GM18951 (cell line): Measurements from ENCODE around the gene ALS2CL.

Source experiments
- POLR2A ChIP-seq: IDR thresholded peaks from 4 replicates; pipeline ENCODE4 v1.6.1; 2011; ENCODE audit warnings: mild to moderate bottlenecking; ENCODE audit not compliant: insufficient read length, insufficient read depth; ENCODE audit errors: extremely low read depth
- in situ Hi-C: fragments of 300-500 bp; cut with MboI; formaldehyde crosslinking; loops from one replicate; pipeline ENCODE4 v1.12.0; 2022; ENCODE audit warnings: low sequenced_read_pairs, mixed read lengths, inconsistent platforms; ENCODE audit not compliant: unreplicated experiment

ALS2CL gene

DNA sequence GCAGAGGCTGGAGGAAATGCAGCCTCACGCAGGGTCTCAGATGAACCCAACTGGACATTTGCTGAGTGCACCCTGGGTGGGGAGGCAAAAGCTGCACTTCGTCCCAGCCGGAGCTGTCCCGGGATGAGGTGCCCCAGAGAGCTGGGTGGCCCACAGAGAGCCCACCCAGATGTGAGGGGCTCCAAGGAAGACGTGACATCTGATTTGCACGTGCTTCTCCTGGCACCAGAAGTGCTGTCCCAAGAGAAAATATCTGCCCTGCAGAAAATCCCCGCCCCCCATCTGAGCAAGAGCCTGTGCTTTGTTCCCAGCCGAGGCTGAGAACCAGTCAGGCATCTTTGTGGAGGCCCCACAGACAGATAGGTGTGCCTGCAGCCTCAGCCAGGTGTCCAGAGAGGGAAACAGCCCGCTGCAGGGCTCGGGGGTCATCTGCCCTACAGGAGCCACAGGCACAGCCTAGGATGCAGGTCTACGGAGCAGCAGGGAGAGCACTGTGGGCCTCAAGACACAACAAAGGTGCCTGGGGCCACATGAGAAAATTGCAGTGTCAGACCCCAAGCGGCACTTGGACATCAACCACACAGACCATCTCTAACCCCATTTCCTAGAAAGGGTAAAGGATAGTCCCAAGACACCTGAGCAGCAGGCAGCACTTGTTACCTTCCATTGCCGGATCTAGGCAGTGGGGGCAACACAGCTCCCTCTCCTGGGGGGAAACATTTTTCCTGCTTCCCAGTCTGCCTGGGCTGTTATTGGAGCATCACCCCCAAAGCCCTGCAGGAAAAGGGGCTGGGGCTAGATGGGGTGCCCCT, 13.5 kb upstream of the ALS2CL start:
- TF ChIP-seq POLR2A, result no peak
- in situ Hi-C loops, result loop anchor here (25.0 kb wide), 1 partner anchor 630 kb away; no protein-coding TSS in a partner anchor

DNA sequence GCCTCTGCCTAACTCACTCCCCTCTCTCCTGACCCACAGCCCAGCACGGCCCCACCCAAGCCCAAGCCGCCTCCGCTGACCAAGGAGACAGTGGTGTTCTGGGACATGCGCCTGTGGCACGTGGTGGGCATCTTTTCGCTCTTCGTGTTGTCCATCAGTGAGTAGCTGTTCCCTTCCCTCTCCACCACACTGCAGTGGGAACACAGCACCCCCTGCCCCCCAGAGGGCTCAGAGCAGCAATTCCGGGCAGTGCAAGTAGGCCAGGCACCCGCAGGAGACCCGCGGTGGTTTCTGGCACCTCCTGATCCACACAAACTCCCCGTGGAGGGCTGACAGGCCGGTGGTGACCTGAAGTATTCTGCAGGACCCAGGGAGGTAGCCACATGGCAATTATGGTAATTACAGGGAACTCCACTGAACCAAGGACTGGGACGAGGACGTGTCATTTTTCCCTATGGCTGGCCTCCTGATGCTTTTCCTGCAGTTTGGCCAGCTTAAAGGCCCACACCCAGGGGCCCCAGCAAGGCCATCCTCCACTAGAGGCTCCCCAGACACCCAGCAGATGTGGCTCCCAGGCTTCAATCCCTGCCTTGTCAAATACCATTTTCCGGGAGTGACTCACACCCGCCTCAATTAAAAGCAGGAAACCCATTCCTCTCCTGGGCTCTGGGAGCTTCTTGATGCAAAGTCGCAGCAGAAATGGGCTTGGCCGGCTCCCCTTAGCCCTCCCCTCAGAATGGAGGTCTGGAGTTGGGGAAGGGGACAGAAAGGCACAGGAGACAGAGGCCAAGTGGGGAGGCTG, 12.5 kb upstream of the ALS2CL start:
- no peak for TF ChIP-seq POLR2A
- in situ Hi-C loops, result loop anchor here (25.0 kb wide), 1 partner anchor 631 kb away; no protein-coding TSS in a partner anchor

GRCh38 chr3:46705022-46705530, 11.6 kb upstream of the ALS2CL start:
- in situ Hi-C loops, result loop anchor here (25.0 kb wide), 1 partner anchor 632 kb away; no protein-coding TSS in a partner anchor
- no peak for TF ChIP-seq POLR2A

- in situ Hi-C loops, result loop anchor here (25.0 kb wide), 1 partner anchor 633 kb away; no protein-coding TSS in a partner anchor
Measured at GRCh38 chr3:46704346-46704745, 10.9 kb upstream of the ALS2CL start.

DNA sequence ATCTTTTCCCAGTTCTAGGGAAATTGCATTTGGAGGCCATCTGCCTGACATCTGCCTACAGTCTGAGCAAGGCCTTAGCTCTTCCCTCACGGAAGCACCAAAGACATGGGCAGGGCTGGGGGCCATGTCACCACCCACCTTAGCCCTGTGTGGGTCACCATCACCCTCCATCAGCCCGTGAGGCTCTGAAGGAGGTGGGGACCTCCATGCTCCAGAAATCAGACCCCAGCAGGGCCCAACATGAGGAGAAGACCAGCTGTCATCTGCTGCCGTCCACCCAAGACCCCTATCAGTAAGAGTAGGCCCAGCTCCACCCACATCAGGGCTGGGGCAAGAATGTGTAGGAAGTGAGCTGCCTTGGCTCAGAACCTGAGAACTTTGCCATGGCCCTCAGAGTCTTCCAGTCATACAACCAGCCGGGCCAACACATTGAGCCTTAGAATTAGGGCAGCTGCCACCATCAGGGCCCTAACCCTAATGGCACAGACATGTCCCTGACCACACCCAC, 9.6 kb upstream of the ALS2CL start:
- in situ Hi-C loops, result loop anchor here (25.0 kb wide), 1 partner anchor 634 kb away; no protein-coding TSS in a partner anchor
- TF ChIP-seq POLR2A, result no peak

DNA sequence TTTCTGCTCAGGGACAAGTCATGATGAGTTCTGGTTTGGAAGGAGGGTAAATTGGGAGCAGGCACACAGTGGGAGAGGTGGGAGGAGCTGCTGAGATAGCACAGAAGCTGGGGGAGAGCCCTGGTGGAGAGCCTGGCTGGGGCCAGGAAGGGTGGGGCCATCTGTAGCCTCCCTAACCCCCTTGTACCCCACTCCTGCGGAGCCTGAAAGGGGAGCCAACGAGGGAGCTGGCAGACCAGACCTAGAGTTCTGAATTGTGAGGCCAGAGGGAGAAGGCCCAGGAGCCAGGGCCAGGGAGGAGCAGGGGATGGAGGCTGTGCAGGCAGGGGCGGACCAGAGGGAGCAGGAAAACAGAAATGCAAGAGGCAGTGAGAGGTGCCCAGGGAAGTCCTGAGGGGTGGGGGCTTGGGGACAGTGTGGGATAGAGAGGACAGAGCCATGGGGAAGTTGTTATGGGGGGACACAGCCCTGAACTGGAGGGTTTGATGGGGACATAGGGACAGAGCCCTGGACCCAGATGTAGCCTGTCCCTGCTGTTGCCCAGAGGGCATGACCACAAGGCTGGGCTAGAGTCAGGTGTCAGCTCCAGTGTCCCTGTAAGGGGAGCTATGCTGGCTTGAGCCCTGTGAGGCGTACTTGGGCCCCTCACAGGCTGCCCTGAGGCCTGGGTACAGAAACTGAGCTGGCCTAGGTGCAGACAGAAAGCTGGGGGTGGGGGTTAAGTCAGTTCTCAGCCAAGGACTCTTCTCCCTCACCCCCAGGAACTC, 8.9 kb upstream of the ALS2CL start:
- TF ChIP-seq POLR2A, result no peak
- in situ Hi-C loops, result loop anchor here (25.0 kb wide), 1 partner anchor 635 kb away; no protein-coding TSS in a partner anchor

GRCh38 chr3:46701181-46701939, 7.9 kb upstream of the ALS2CL start, which contains the start of gene TMIE:
TMIE (plus strand) TSS chr3:46701392; CDS start chr3:46701488, 96 bp downstream.
- in situ Hi-C loops, result loop anchor here (25.0 kb wide), 1 partner anchor 636 kb away; no protein-coding TSS in a partner anchor
- TF ChIP-seq POLR2A, result no peak

GRCh38 chr3:46700772-46701171, 7.3 kb upstream of the ALS2CL start:
- in situ Hi-C loops, result loop anchor here (25.0 kb wide), 1 partner anchor 637 kb away; no protein-coding TSS in a partner anchor
- no peak for TF ChIP-seq POLR2A

GRCh38 chr3:46699676-46700523, 6.4 kb upstream of the ALS2CL start:
- in situ Hi-C loops, result loop anchor here (25.0 kb wide), 1 partner anchor 637 kb away; no protein-coding TSS in a partner anchor
- TF ChIP-seq POLR2A, result no peak

GRCh38 chr3:46695962-46696894, 2.7 kb upstream of the ALS2CL start:
- no peak for TF ChIP-seq POLR2A
- in situ Hi-C loops, result no loop called here
